Erythroblast (primary cell): Measurements from ENCODE around the gene ATF6.

ENCODE experiments used
- GATA1 ChIP-seq: IDR thresholded peaks from 2 replicates; pipeline ENCODE4 v1.6.1; 2011; ENCODE audit warnings: low read depth, mild to moderate bottlenecking, control low read depth, low read length, moderate library complexity
- POLR2A ChIP-seq: IDR thresholded peaks from 2 replicates; pipeline ENCODE4 v1.6.1; 2011; ENCODE audit warnings: mild to moderate bottlenecking, low read length

GRCh38 chr1:161869291-161869690 is 103.2 kb downstream of the ATF6 start:
- TF ChIP-seq POLR2A (no peak), GATA1 (no peak)
